GM12891 (cell line): ENCODE results near the gene TMC7.

Experiments used
- POLR2A ChIP-seq: IDR thresholded peaks from 2 replicates; pipeline ENCODE4 v1.6.1; 2011; ENCODE audit warnings: low read depth, low read length, control low read depth
- POLR2AphosphoS5 ChIP-seq: IDR thresholded peaks from 2 replicates; pipeline ENCODE4 v1.6.1; 2011; ENCODE audit warnings: low read depth, low read length, control low read depth
- POU2F2 ChIP-seq: IDR thresholded peaks from 2 replicates; pipeline ENCODE4 v1.6.1; 2011; ENCODE audit warnings: low read depth, mild to moderate bottlenecking, control low read depth, low read length, moderate library complexity

DNA sequence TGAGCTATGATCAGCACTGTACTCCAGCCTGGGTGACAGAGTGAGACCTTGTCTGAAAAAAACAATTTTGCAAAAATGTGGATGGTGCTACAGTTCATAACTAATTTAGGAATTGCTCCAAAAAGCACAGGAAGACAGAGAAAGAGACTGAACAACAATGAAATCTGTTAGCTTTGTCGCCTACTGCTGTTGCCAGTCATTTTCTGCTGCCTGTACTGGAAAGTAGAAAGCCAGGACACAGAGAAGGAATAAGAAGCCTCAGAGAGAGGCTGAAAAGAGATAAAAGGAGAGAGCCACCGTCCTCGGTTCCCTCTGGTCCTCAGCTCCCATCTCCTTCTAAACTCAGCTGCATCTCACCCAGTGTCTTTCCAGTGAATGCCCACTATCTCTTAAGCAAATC is 8.6 kb upstream of the TMC7 start:
- TF ChIP-seq POLR2AphosphoS5 (no peak), POLR2A (no peak), POU2F2 (no peak)
